H1 (cell line): ENCODE measurements around the gene CHST11. TPM values are rescaled to one million over a fixed set of nuclear protein-coding genes. Genes with fewer than 3 reads are reported as not detected.

Source experiments
- GABPA ChIP-seq: IDR thresholded peaks from 2 replicates; pipeline ENCODE4 v1.6.1; 2011; ENCODE audit warnings: mild to moderate bottlenecking, low read length, moderate library complexity, borderline replicate concordance; ENCODE audit not compliant: insufficient read depth
- HDAC6 ChIP-seq: IDR thresholded peaks from one replicate; pipeline ENCODE4 v1.7.1; 2012; ENCODE audit warnings: low read depth, mild to moderate bottlenecking, inconsistent platforms, low read length, moderate library complexity
- JUN ChIP-seq: IDR thresholded peaks from 2 replicates; pipeline ENCODE4 v1.6.1; 2011; ENCODE audit warnings: low read depth, mild to moderate bottlenecking, improper control_type of control experiment, low read length
- KDM1A ChIP-seq: fragments of 200-600, 300-600 bp; sonication (generic); IDR thresholded peaks from 2 replicates; pipeline ENCODE4 v1.7.1; 2016; ENCODE audit warnings: mild to moderate bottlenecking, low read length, borderline replicate concordance
- KDM5A ChIP-seq: fragments of 200-600 bp; IDR thresholded peaks from 2 replicates; pipeline ENCODE4 v1.7.1; 2012; ENCODE audit warnings: mild to moderate bottlenecking, low read length, inconsistent platforms, mixed read lengths
- RFX5 ChIP-seq: IDR thresholded peaks from 2 replicates; pipeline ENCODE4 v1.6.1; 2011; ENCODE audit warnings: low read depth, low read length, improper control_type of control experiment, borderline replicate concordance
- TAF7 ChIP-seq: optimal IDR thresholded peaks from 2 replicates; pipeline ENCODE3; 2011; ENCODE audit warnings: low read depth, mild to moderate bottlenecking, inconsistent platforms, low read length, moderate library complexity, borderline replicate concordance
- polyA plus RNA-seq, 7 experiments: library from polyadenylated mRNA; depleted of rRNA in 3 of 7; stranded (reverse) in 5 of 7; unstranded in 2 of 7; fragments of >200 nt in 5 of 7; fragments of 200-250 nt in 2 of 7; gene quantifications; 1 replicate in 5 of 7; 2 replicates in 1 of 7; 4 replicates in 1 of 7; pipeline versions ENCODE4 v1.2.1 to v1.2.3, GENCODE V29; 2011 to 2013; ENCODE audit warnings: missing spikeins in 2 of 7, mixed read lengths in 2 of 7
- total RNA-seq: library from RNA; stranded (reverse); fragmentation: NEBNext Ultra II Directional; extraction: Animal tissue kit (Norgen Biotek cat#: 25700); gene quantifications from 2 replicates; pipeline ENCODE4 v1.2.1, GENCODE V29; 2021

The CHST11 gene
- total and polyA plus RNA-seq, 2 of the 8 experiments (the other 6 are each of a cell fraction or from before 2014, with no cell fraction given), result 14.4 to 20.8 TPM

GRCh38 chr12:104602896-104603295, 146.1 kb downstream of the CHST11 start (continued):
- TF ChIP-seq TAF7 (no peak), GABPA (no peak), KDM5A (no peak), KDM1A (no peak), JUN (no peak), RFX5 (no peak), HDAC6 (no peak)
- TF ChIP-seq, all 59 proteins: peak for 0
